Endothelial cell of umbilical vein (primary cell): ENCODE data around the gene FLRT1. TPM values are rescaled to one million over a fixed set of nuclear protein-coding genes. Genes with fewer than 3 reads are reported as not detected.

Source experiments
- BruUV-seq: library from RNA; stranded (reverse); fragments of 400-500 nt; replicated peaks from 2 replicates; lab custom pipeline; 2021; lab: Mats Ljungman, UMichigan
- CTCF ChIA-PET: fragments of 300-600, 350-600 bp; sonication (Branson Sonifier 250); formaldehyde crosslinking; loops from one replicate; lab custom pipeline; 2021; ENCODE audit warnings: antibody characterized with exemption, inconsistent platforms; lab: Charles Lee
- POLR2A ChIA-PET: fragments of 300-600, 350-600 bp; sonication (Branson Sonifier 250); formaldehyde crosslinking; loops from one replicate; lab custom pipeline; 2021; ENCODE audit warnings: antibody characterized with exemption, inconsistent platforms; lab: Charles Lee
- DNase-seq: peaks from one replicate; pipeline ENCODE4 v3.0.0-alpha.2; 2011; ENCODE audit warnings: low read depth, low spot score
- FAIRE-seq: peaks from 2 replicates; lab custom pipeline; 2011; peaks lifted over from hg19 to GRCh38; lab: Jason Lieb, UNC
- H2AFZ ChIP-seq: 2 replicates; pipeline ENCODE4 v1.6.0; 2012; ENCODE audit warnings: low read depth, low read length, control low read depth, inconsistent platforms
- H3K27ac ChIP-seq: 2 replicates; pipeline ENCODE4 v1.5.1; 2011; ENCODE audit warnings: low read depth, mild to moderate bottlenecking, control low read depth, low read length, moderate library complexity; ENCODE audit not compliant: insufficient read depth
- H3K27me3 ChIP-seq, 2 experiments: 2 replicates each; pipeline versions ENCODE4 v1.6.0 to v1.6.1; 2011; ENCODE audit warnings: low read length in 2 of 2, mixed read lengths in 1 of 2; ENCODE audit not compliant: control insufficient read depth in 2 of 2, insufficient read depth in 2 of 2
- H3K36me3 ChIP-seq, 2 experiments: 2 replicates in 1 of 2; 3 replicates in 1 of 2; pipeline ENCODE4 v1.5.1; 2011; ENCODE audit warnings: low read length in 2 of 2, mild to moderate bottlenecking in 1 of 2, moderate library complexity in 1 of 2; ENCODE audit not compliant: control insufficient read depth in 2 of 2, insufficient read depth in 2 of 2; ENCODE audit errors: extremely low read depth in 1 of 2
- H3K4me1 ChIP-seq: 3 replicates; pipeline ENCODE4 v1.5.1; 2011; ENCODE audit warnings: mild to moderate bottlenecking, low read length; ENCODE audit not compliant: control insufficient read depth, insufficient read depth; ENCODE audit errors: extremely low read depth
- H3K4me2 ChIP-seq: 2 replicates; pipeline ENCODE4 v1.6.1; 2011; ENCODE audit warnings: low read length, control low read depth, mixed read lengths; ENCODE audit not compliant: insufficient read depth
- H3K4me3 ChIP-seq, 3 experiments: fragments of 200-600 bp in 1 of 3; sonication (generic), shearing (Covaris generic) in 1 of 3; replicated peaks in 1 of 3; 2 replicates each; pipeline ENCODE4 v1.5.1; 2011 to 2016; ENCODE audit warnings: control low read depth in 3 of 3, low read length in 3 of 3, mild to moderate bottlenecking in 2 of 3, inconsistent platforms in 1 of 3, low read depth in 1 of 3, moderate library complexity in 1 of 3; ENCODE audit not compliant: insufficient read depth in 1 of 3
- H3K79me2 ChIP-seq: 2 replicates; pipeline ENCODE4 v1.6.0; 2012; ENCODE audit warnings: low read length, inconsistent platforms; ENCODE audit not compliant: control insufficient read depth, insufficient read depth
- H3K9ac ChIP-seq: replicated peaks from 2 replicates; pipeline ENCODE3; 2011; ENCODE audit warnings: low read length, control low read depth; ENCODE audit not compliant: insufficient read depth; ENCODE audit errors: extremely low read depth
- H3K9me1 ChIP-seq: replicated peaks from 3 replicates; pipeline ENCODE4 v1.6.0; 2011; ENCODE audit warnings: mild to moderate bottlenecking, low read length; ENCODE audit not compliant: control insufficient read depth, insufficient read depth; ENCODE audit errors: extremely low read depth
- H3K9me3 ChIP-seq: replicated peaks from 2 replicates; pipeline ENCODE4 v1.5.1; 2012; ENCODE audit warnings: low read length, inconsistent platforms; ENCODE audit not compliant: control insufficient read depth, insufficient read depth
- H4K20me1 ChIP-seq: replicated peaks from 2 replicates; pipeline ENCODE3; 2011; ENCODE audit warnings: mild to moderate bottlenecking, low read length; ENCODE audit not compliant: control insufficient read depth, insufficient read depth; ENCODE audit errors: extremely low read depth
- CTCF ChIP-seq, 2 donors: IDR thresholded peaks; 1 replicate in 1 of 2; 2 replicates in 1 of 2; pipeline ENCODE4 v1.5.1; 2011; ENCODE audit warnings: low read length in 2 of 2, mild to moderate bottlenecking in 2 of 2, moderate library complexity in 2 of 2, control low read depth in 1 of 2, inconsistent platforms in 1 of 2, low read depth in 1 of 2; ENCODE audit not compliant: insufficient read depth in 1 of 2; ENCODE audit errors: extremely low read depth in 1 of 2
- EZH2 ChIP-seq: IDR thresholded peaks from 2 replicates; pipeline ENCODE4 v1.6.1; 2012; ENCODE audit warnings: borderline replicate concordance, low read depth, mild to moderate bottlenecking, moderate library complexity, low read length, inconsistent platforms; ENCODE audit not compliant: severe bottlenecking
- FOS ChIP-seq: IDR thresholded peaks from 2 replicates; pipeline ENCODE4 v1.6.1; 2011; ENCODE audit warnings: mild to moderate bottlenecking, low read length, moderate library complexity, borderline replicate concordance; ENCODE audit not compliant: insufficient read depth
- GATA2 ChIP-seq: IDR thresholded peaks from 2 replicates; pipeline ENCODE4 v1.7.0; 2011; ENCODE audit warnings: low read depth, mild to moderate bottlenecking, moderate library complexity, mixed read lengths, low read length; ENCODE audit not compliant: insufficient read length, insufficient read depth
- JUN ChIP-seq: IDR thresholded peaks from 2 replicates; pipeline ENCODE4 v1.6.1; 2011; ENCODE audit warnings: borderline replicate concordance, low read depth; ENCODE audit not compliant: insufficient read length, insufficient read depth
- MAX ChIP-seq: IDR thresholded peaks from 2 replicates; pipeline ENCODE4 v1.6.1; 2011; ENCODE audit not compliant: insufficient read depth, insufficient read length
- MYC ChIP-seq: IDR thresholded peaks from one replicate; pipeline ENCODE4 v1.6.1; 2011; ENCODE audit warnings: mild to moderate bottlenecking, low read depth, low read length
- POLR2A ChIP-seq: IDR thresholded peaks from 2 replicates; pipeline ENCODE4 v1.6.1; 2012; ENCODE audit warnings: low read depth, mild to moderate bottlenecking, control low read depth, low read length
- POLR2AphosphoS5 ChIP-seq: IDR thresholded peaks from 2 replicates; pipeline ENCODE4 v1.6.1; 2012; ENCODE audit warnings: low read depth, mild to moderate bottlenecking, control low read depth, low read length, moderate library complexity; ENCODE audit not compliant: insufficient read depth
- dilution Hi-C: fragments of 300-500 bp; cut with MboI; formaldehyde crosslinking; loops from one replicate; pipeline ENCODE4 v1.15.0; 2019; ENCODE audit warnings: low sequenced_read_pairs; ENCODE audit not compliant: extremely low pct_ligation_motif_present
- intact Hi-C: fragments of 100-400 bp; cut with micrococcal nuclease; formaldehyde crosslinking; loops from one replicate; pipeline ENCODE4 v1.10.0; 2022
- polyA plus RNA-seq, 4 experiments: library from polyadenylated mRNA; depleted of rRNA in 3 of 4; stranded (reverse) in 3 of 4; unstranded in 1 of 4; fragments of >200 nt; gene quantifications; 2 replicates each; pipeline versions ENCODE4 v1.2.1 to v1.2.3, GENCODE V29; 2011 to 2012; ENCODE audit warnings: missing spikeins in 1 of 4
- total RNA-seq: library from RNA; stranded (reverse); gene quantifications from 2 replicates; pipeline ENCODE4 v1.2.3, GENCODE V29; 2021

The FLRT1 gene
- total and polyA plus RNA-seq, 2 donors (not counting 3 experiments of a cell fraction or from before 2014, with no cell fraction given): not detected

- no peaks in the 10 kb centered on the region for H3K79me2 ChIP-seq
- no peak overlapping the region for H3K9ac ChIP-seq
- ChIA-PET CTCF (no interaction called here), POLR2A (no interaction called here)
- H3K4me3 ChIP-seq: no peak overlapping the region
- no peaks in the 10 kb centered on the region for H3K4me1 ChIP-seq
- intact Hi-C loops: no loop called here
- H2AFZ ChIP-seq: no peak overlapping the region
- FAIRE-seq: no peak
- dilution Hi-C loops: no loop called here
- H3K9me1 ChIP-seq: no peaks in the 10 kb centered on the region
- H3K4me2 ChIP-seq: no peak overlapping the region
- TF ChIP-seq CTCF (IDR thresholded peaks at IDR 0.05; ENCODE audit: extremely low read depth in 1 of 2, insufficient read depth in 1 of 2, low read depth in 1 of 2, low read length in 2 of 2): no peak
- no peak for TF ChIP-seq GATA2
- TF ChIP-seq MYC: no peak
- no peak for TF ChIP-seq POLR2A
- no peak for TF ChIP-seq FOS
- no peak for TF ChIP-seq JUN
- no peak for TF ChIP-seq MAX
- TF ChIP-seq EZH2: no peak
- TF ChIP-seq POLR2AphosphoS5: no peak
- BruUV-seq: no TSS peak
- no peak for DNase-seq
- no peaks in the 10 kb centered on the region for H3K9me3 ChIP-seq
- no peaks in the 10 kb centered on the region for H3K27me3 ChIP-seq
- H3K27ac ChIP-seq: no peak overlapping the region
- no peaks in the 10 kb centered on the region for H3K36me3 ChIP-seq
- no peaks in the 10 kb centered on the region for H4K20me1 ChIP-seq
Observed at GRCh38 chr11:64081745-64082442, 46.2 kb downstream of the FLRT1 start.
